Measurements from ENCODE around the gene RALGDS. TPM values are rescaled to one million over a fixed set of nuclear protein-coding genes. Genes with fewer than 3 reads are reported as not detected.

Gene RALGDS
- total RNA-seq, 1 experiment from 2014 or later = 22.9 TPM

GRCh38 chr9:133139246-133140173, 18.5 kb upstream of the RALGDS start (continued):
- no peak for TF ChIP-seq MYBL2 (CRISPR knock-in tag; IDR thresholded peaks at IDR 0.05)

GRCh38 chr9:133137451-133138231, 16.6 kb upstream of the RALGDS start:
- Mint-ChIP-seq H3K4me3 (no peak overlapping the region), H3K9me3 (no peaks in the 10 kb centered on the region), H3K36me3 (no peaks in the 10 kb centered on the region), H3K4me1 (peaks cover 7% of the 10 kb centered on the region; the same call in 1 of the 2 replicates), H3K27ac (0 out of 2 replicates have a peak overlapping the region, but pooled peaks have one; percentile 27), H3K27me3 (ENCODE audit: low read depth) (no peaks in the 10 kb centered on the region)
- ATAC-seq = no peak
- DNase-seq (ENCODE audit: low spot score) = no peak
- TF ChIP-seq ZSCAN18 (CRISPR knock-in tag; IDR thresholded peaks at IDR 0.05) (no peak), AFF4 (CRISPR knock-in tag; IDR thresholded peaks at IDR 0.05; ENCODE audit: borderline replicate concordance) (no peak), FOXK1 (CRISPR knock-in tag; IDR thresholded peaks at IDR 0.05) (no peak), ERG (CRISPR knock-in tag; IDR thresholded peaks at IDR 0.05) (no peak), PRDM15 (CRISPR knock-in tag; IDR thresholded peaks at IDR 0.05) (no peak), ARID4B (CRISPR knock-in tag; IDR thresholded peaks at IDR 0.05; ENCODE audit: borderline replicate concordance) (no peak), CREM (CRISPR knock-in tag; IDR thresholded peaks at IDR 0.05) (no peak), ATF6 (CRISPR knock-in tag; IDR thresholded peaks at IDR 0.05) (no peak), MYBL2 (CRISPR knock-in tag; IDR thresholded peaks at IDR 0.05) (no peak), TEAD4 (CRISPR knock-in tag; IDR thresholded peaks at IDR 0.05) (no peak)
- CTCF ChIA-PET = interaction anchor here (0.8 to 1.8 kb wide), 5 partner anchors 10 to 115 kb away, joined by 3 to 9 read pairs (median 3); no protein-coding TSS in a partner anchor
- POLR2A ChIA-PET = interaction anchor here (1.1 kb wide), 1 partner anchor 107 kb away, joined by 3 read pairs; the partner anchor contains the start of gene GTF3C5

Measured in WTC11 (cell line).